Measurements from ENCODE around the gene CCDC9. TPM values are rescaled to one million over a fixed set of nuclear protein-coding genes. Genes with fewer than 3 reads are reported as not detected.

The CCDC9 gene
- total RNA-seq, 2 experiments from 2014 or later = 24.4 to 27.0 TPM

DNA sequence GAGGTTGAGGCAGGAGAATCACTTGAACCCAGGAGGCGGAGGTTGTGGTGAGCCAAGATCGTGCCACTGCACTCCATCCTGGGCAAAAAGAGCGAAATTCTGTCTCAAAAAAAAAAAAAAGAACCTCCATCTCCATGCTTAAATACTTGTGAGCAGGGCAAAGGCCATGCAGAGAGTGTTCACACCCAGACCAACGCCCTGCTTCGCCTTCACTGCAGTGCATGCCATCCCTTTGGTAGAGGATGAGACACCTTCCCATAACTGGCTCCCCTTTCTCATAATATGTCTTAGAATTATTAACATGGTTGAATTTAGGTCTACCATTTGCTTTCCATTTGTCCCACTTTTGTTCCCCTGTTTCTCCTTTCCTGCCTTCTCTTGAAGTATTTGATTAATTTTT lies 40.7 kb upstream of the CCDC9 start:
- intact Hi-C loops (cut with micrococcal nuclease) = no loop called here
- Mint-ChIP-seq H3K27me3 (no peaks in the 10 kb centered on the region), H3K9me3 (no peaks in the 10 kb centered on the region), H3K4me1 (ENCODE audit: low read depth) (peaks cover 7% of the 10 kb centered on the region), H3K36me3 (ENCODE audit: low read depth) (peaks cover 7% of the 10 kb centered on the region), H3K27ac (no peak overlapping the region), H3K4me3 (no peak overlapping the region)
- ChIA-PET CTCF (interaction anchor here (1.3 to 11.2 kb wide), 3 partner anchors 11 to 89 kb away, joined by 3 to 399 read pairs (median 9); no protein-coding TSS in a partner anchor), POLR2A (interaction anchor here (0.6 to 2.5 kb wide), 3 partner anchors 11 to 58 kb away, joined by 3 to 10 read pairs (median 6); no protein-coding TSS in a partner anchor)
- no peak for DNase-seq
- ATAC-seq = no peak
- TF ChIP-seq, protein P1, sequence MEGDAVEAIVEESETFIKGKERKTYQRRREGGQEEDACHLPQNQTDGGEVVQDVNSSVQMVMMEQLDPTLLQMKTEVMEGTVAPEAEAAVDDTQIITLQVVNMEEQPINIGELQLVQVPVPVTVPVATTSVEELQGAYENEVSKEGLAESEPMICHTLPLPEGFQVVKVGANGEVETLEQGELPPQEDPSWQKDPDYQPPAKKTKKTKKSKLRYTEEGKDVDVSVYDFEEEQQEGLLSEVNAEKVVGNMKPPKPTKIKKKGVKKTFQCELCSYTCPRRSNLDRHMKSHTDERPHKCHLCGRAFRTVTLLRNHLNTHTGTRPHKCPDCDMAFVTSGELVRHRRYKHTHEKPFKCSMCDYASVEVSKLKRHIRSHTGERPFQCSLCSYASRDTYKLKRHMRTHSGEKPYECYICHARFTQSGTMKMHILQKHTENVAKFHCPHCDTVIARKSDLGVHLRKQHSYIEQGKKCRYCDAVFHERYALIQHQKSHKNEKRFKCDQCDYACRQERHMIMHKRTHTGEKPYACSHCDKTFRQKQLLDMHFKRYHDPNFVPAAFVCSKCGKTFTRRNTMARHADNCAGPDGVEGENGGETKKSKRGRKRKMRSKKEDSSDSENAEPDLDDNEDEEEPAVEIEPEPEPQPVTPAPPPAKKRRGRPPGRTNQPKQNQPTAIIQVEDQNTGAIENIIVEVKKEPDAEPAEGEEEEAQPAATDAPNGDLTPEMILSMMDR (IDR thresholded peaks at IDR 0.05) = no peak

DNA sequence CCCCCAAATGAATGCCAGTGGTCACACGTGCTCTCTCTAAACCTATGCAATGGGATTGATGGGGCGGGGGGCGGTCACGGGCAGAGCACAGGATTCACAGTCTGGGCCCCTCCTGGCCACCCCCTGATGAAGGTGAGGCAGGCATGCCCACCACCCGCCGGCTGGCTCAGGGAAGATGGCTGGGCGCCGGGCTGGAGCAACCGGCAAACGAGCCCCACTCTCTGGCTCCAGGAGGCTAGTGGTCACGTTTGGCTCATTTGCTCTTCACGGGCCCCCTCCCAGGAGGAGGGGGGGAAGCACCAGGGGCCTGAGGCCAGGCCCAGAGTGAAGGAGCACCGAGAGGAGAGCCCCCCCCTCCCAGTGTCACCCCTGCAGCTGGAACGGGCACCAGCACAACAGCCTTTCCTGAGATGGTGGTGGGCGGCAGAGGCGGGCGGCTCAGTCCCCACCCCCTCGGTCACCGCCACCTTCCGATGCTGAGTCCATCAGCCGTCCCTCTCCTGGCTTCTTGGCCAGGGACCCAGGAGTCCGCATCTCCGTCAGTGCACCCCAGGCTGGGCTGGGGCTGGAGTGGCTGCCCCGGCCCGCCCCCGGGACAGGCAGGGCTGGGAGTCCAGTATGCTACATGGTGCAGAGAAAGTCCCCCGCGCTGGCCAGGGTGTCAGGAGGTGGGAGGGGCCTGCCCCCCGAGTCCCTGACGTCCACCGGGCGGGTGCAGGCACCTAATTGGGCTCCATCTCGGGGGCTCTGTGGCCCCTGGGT lies 35.1 kb upstream of the CCDC9 start:
- intact Hi-C loops (cut with micrococcal nuclease) = no loop called here
- ATAC-seq = no peak
- Mint-ChIP-seq H3K9me3 (no peaks in the 10 kb centered on the region), H3K27ac (no peak overlapping the region), H3K4me3 (no peak overlapping the region), H3K27me3 (no peaks in the 10 kb centered on the region), H3K36me3 (ENCODE audit: low read depth) (peaks cover 14% of the 10 kb centered on the region), H3K4me1 (ENCODE audit: low read depth) (peaks cover 4% of the 10 kb centered on the region)
- TF ChIP-seq, protein P1 (IDR thresholded peaks at IDR 0.05) = no peak
- ChIA-PET CTCF (interaction anchor here (0.6 to 1.7 kb wide), 3 partner anchors 14 to 26 kb away, joined by 3 to 11 read pairs (median 3); no protein-coding TSS in a partner anchor), POLR2A (no interaction called here)
- DNase-seq = no peak

DNA sequence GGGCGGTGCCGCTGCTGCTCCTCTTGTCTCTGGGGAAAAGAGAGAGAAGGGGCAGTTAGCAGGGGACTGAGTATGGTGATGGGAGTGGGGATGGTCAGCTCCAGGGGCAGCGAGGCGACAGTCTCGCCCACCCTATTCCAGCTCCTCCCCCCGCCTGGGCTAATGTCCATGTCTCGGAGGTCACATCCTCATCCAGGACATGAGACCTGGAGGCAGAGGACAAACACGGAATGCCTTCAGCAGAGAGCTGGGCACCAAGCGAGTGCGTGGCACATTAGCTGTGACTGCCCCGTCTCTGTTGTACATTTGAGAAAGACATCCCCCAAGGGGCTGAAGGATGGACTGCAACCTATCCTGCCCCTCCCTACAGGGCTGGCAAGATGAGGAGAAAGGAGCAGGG lies 34.4 kb upstream of the CCDC9 start:
- no peak overlapping the region for H3K27ac Mint-ChIP-seq

DNA sequence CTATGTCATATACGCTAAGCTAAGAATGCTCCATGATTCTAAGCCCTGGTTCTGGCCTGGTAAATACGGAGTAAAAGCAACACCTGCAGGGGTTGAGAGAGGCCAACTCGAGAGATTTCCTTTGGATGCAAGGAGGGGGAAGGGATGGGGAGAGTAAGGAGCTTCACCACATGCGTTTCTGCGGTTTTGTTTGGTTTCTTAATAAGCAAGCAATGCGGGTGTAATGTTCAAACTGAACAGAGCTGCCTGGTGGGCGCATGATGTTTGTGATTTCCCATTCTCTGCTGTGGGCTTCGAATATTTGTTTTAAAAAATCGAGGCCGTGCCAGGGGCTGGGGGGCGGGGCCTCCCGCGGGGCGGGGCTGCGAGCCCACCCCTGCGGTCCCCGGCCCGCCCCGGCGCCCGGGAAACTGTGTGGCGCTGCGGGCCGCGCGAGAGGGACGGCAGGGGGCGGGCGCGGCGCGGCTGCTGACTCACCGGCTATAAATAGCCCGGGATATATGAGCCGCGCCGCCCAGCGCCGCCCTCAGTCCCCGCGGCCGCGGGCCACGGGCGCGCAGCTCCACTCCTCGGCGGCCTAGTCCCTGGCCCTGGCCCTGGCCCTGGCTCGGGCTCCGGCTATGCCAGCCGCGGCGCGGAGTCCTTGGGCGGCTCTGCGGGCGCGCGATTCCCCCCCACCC lies 30.4 kb upstream of the CCDC9 start:
- H3K4me1 Mint-ChIP-seq (ENCODE audit: low read depth) = peaks cover 8% of the 10 kb centered on the region
- peak overlapping the region; percentile 82 for H3K4me3 Mint-ChIP-seq
- ChIA-PET POLR2A (interaction anchor here (0.5 to 4.0 kb wide), 23 partner anchors 10 to 124 kb away, joined by 3 to 38 read pairs (median 6); partner anchors contain the start of genes CCDC9 and ZC3H4), CTCF (interaction anchor here (0.7 to 6.5 kb wide), 13 partner anchors 9 to 116 kb away, joined by 3 to 68 read pairs (median 4); no protein-coding TSS in a partner anchor)
- TF ChIP-seq, protein P1 (IDR thresholded peaks at IDR 0.05) = peak; percentile 49
- DNase-seq (peak; percentile 86), ATAC-seq (peak; percentile 63)
- H3K36me3 Mint-ChIP-seq (ENCODE audit: low read depth) = peaks cover 17% of the 10 kb centered on the region
- H3K27me3 Mint-ChIP-seq = no peaks in the 10 kb centered on the region
- H3K9me3 Mint-ChIP-seq = no peaks in the 10 kb centered on the region
- intact Hi-C loops (cut with micrococcal nuclease) = loop anchor here (5.0 kb wide), 1 partner anchor 39 kb away; no protein-coding TSS in a partner anchor
- peak overlapping the region; percentile 72 for H3K27ac Mint-ChIP-seq

More for the DNA sequence above, 34.4 kb upstream of the CCDC9 start:
- Mint-ChIP-seq H3K4me3 (no peak overlapping the region), H3K36me3 (ENCODE audit: low read depth) (peaks cover 17% of the 10 kb centered on the region), H3K4me1 (ENCODE audit: low read depth) (peaks cover 4% of the 10 kb centered on the region), H3K27me3 (no peaks in the 10 kb centered on the region), H3K9me3 (no peaks in the 10 kb centered on the region)
- TF ChIP-seq, protein P1 (IDR thresholded peaks at IDR 0.05) = no peak
- CTCF ChIA-PET = interaction anchor here (0.6 to 6.5 kb wide), 4 partner anchors 11 to 25 kb away, joined by 3 to 65 read pairs (median 7); no protein-coding TSS in a partner anchor
- POLR2A ChIA-PET = no interaction called here
- ATAC-seq (no peak), DNase-seq (no peak)
- intact Hi-C loops (cut with micrococcal nuclease) = no loop called here
